Motor neuron (in vitro differentiated cells): Measurements from ENCODE around the gene F2RL1. TPM values are rescaled to one million over a fixed set of nuclear protein-coding genes. Genes with fewer than 3 reads are reported as not detected.
"Not testable (repeated sequence)": the region's sequence is repeated elsewhere in the genome, so short reads cannot be mapped to it uniquely, and the experiment has no call there.

ENCODE experiments used
- ATAC-seq, 8 experiments: fragments of 200-7000 bp; cut with Tn5 transposase; replicated peaks in 6 of 8; 2 replicates each; pipeline ENCODE4 v1.8.0; 2021; ENCODE audit warnings: mild to moderate bottlenecking in 8 of 8, moderate library complexity in 8 of 8
- H3K27ac ChIP-seq, 2 donors: fragments of 250-450 bp; sonication (Bioruptor Pico); 2 replicates each; pipeline ENCODE4 v1.9.0; 2021; ENCODE audit warnings: antibody characterized with exemption in 2 of 2, mild to moderate bottlenecking in 2 of 2, moderate library complexity in 1 of 2
- H3K4me1 ChIP-seq, 2 donors: fragments of 250-450 bp; sonication (Bioruptor Pico); replicated peaks in 1 of 2; 2 replicates each; pipeline ENCODE4 v1.6.1; 2021; ENCODE audit warnings: antibody characterized with exemption in 2 of 2, mild to moderate bottlenecking in 2 of 2, moderate library complexity in 1 of 2
- H3K4me3 ChIP-seq, 5 donors: fragments of 250-450 bp; sonication (Bioruptor Pico); 2 replicates each; pipeline ENCODE4 v1.9.0; 2021; ENCODE audit warnings: antibody characterized with exemption in 5 of 5, mild to moderate bottlenecking in 5 of 5, moderate library complexity in 4 of 5
- WGBS, 10 experiments: fragments of 450-650 bp; shearing (Covaris generic); methylation state at CpG; one replicate each; pipeline ENCODE4 v1.0.0; 2022; 5-methylcytosine and 5-hydroxymethylcytosine counted together
- in situ Hi-C, 9 experiments: fragments of 400-800 bp; cut with MboI; loops; one replicate each; pipeline ENCODE4 v1.15.0; 2021; ENCODE audit warnings: low sequenced_read_pairs in 9 of 9, low pct_unique_long_range_greater_than_20kb in 2 of 9; ENCODE audit not compliant: unreplicated experiment in 9 of 9
- total RNA-seq, 8 experiments: library from RNA; unstranded; fragments of 300-600 nt; gene quantifications; 2 replicates each; pipeline versions ENCODE4 v1.2.3 to v1.2.4, GENCODE V29; 2022

Gene F2RL1
- total RNA-seq, 8 experiments from 2014 or later = 0.18 to 17.4 (median 3.0) TPM; not detected in 1

DNA sequence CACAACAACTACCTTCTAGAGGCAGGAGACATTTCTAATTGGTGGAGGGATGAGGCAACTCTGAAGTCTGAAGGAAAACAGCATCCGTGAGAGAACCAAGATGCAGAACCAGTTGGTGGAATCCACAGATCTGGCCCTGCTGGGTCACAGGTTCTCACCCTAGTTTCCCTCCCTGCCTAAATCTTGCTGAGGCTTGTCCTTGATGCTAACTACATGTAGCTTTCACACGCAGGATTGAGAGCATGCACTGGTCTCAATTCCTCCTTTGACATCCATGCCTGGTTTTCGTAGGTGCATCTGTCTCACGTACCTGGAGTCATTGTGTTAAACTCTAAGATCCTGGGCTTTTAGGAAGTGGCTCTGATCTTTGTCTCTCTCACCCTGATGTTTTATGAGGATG lies 9.7 kb upstream of the F2RL1 start:
- ATAC-seq = no peak
- peak overlapping the region in 1 of 2 donors; percentile 89 for H3K27ac ChIP-seq
- WGBS, 10 experiments = 60 to 100% (median 96%) methylated on average over 1 to 4 of the region's 4 CpGs; no CpG with 5 or more reads in 1 of the 10 experiments
- no peak overlapping the region for H3K4me3 ChIP-seq
- H3K4me1 ChIP-seq = peaks cover 29 to 33% of the 10 kb centered on the region in 2 donors
- in situ Hi-C loops = no loop called here

DNA sequence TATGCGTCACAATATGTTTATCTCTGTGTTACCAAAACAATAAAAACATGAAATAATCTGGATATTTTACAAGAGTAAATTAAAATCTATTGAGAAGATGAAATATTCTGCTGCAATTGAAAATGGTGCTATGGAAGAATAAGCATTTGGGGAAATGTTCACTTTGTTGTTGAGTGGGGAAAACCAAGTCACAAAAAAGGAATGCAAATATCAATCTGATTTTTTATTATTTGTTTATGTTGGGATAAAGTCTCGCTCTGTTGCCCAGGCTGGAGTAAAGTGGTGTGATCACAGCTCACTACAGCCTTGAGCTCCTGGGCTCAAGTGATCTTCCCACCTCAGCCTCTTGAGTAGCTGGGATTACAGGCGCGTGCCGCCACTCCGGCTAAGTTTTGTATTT lies 8.6 kb upstream of the F2RL1 start:
- in situ Hi-C loops = no loop called here
- ATAC-seq = no peak

DNA sequence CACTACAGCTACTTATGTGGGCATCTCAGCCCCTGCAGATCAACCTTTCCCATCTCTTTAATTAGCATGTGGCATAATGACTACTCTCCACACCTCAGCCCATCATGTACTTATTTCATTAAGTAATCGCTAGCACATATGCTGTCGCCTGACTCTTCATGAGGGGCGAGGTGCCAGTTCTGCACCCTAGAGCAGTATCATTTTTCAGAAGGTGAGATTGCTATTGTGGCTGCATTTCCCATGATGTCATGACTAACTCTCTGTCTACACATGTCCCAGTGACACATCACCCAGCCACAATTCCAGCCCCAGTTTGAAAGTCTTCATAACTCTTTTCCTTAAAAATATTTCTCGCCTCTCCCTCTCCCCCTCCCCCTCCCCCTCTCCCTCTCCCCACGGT lies 7.6 kb upstream of the F2RL1 start:
- Histone ChIP-seq H3K27ac (no peak overlapping the region), H3K4me3 (no peak overlapping the region), H3K4me1 (peaks cover 20 to 24% of the 10 kb centered on the region in 2 donors)
- ATAC-seq = no peak
- 90 to 100% (median 91%) methylated on average over 2 to 3 of the region's 5 CpGs; no CpG with 5 or more reads in 7 of the 10 experiments for WGBS, 10 experiments
- in situ Hi-C loops = no loop called here

More for the DNA sequence above, 8.6 kb upstream of the F2RL1 start:
- WGBS, 10 experiments = 43 to 100% (median 89%) methylated on average over 1 to 6 of the region's 6 CpGs; no CpG with 5 or more reads in 2 of the 10 experiments
- Histone ChIP-seq H3K27ac (no peak overlapping the region), H3K4me1 (peaks cover 29 to 33% of the 10 kb centered on the region in 2 donors), H3K4me3 (no peak overlapping the region)

DNA sequence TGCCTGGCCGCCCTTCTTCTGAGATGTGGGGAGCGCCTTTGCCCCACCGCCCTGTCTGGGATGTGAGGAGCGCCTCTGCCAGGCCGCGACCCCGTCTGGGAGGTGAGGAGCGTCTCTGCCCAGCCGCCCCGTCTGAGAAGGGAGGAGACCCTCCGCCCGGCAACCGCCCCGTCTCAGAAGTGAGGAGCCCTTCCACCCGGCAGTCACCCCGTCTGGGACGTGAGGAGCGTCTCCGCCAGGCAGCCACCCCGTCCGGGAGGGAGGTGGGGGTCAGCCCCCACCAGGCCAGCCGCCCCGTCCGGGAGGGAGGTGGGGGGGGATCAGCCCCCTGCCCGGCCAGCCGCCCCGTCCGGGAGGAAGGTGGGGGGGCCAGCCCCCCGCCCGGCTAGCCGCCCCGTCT lies 6.6 kb upstream of the F2RL1 start:
- ATAC-seq, H3K27ac ChIP-seq, in situ Hi-C loops, H3K4me3 ChIP-seq: not testable (repeated sequence)
- WGBS, 10 experiments = 100% methylated on average over 1 of the region's 32 CpGs; no CpG with 5 or more reads in 9 of the 10 experiments
- peaks cover 13 to 16% of the 10 kb centered on the region in 2 donors for H3K4me1 ChIP-seq

DNA sequence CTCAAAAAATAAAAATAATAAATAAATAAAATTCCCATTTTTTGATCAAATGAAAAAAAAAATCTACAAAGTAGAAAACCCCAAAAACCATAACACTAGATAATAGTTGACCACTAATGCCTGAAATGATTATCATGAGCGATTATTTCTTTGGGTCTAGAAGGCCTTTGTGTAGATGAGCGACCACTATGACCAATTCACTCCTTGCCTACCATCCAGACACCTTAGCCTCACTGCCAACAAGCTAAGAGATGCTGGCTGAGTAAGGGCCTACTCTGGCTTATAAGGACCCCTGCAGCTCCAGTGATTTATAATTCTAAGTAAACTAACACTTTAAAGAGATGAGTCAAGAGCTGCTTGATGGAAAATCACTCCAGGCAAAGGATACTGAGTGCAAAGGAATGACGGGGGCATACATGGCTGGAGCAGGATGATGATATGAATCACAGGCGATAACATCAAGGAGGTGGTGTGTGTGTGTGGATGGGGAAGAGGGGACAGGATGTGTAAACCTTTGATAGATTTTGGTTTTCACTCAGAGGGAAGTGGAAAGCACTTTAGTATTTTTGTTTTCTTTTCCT lies 4.8 kb upstream of the F2RL1 start:
- WGBS, 10 experiments = 12 to 100% (median 89%) methylated on average over 1 to 4 of the region's 4 CpGs
- no peaks in the 10 kb centered on the region for H3K4me1 ChIP-seq
- no peak overlapping the region for H3K27ac ChIP-seq
- ATAC-seq = peak in 3 of 8 experiments; percentile 40 to 63 (median 45)
- in situ Hi-C loops = no loop called here
- no peak overlapping the region for H3K4me3 ChIP-seq

DNA sequence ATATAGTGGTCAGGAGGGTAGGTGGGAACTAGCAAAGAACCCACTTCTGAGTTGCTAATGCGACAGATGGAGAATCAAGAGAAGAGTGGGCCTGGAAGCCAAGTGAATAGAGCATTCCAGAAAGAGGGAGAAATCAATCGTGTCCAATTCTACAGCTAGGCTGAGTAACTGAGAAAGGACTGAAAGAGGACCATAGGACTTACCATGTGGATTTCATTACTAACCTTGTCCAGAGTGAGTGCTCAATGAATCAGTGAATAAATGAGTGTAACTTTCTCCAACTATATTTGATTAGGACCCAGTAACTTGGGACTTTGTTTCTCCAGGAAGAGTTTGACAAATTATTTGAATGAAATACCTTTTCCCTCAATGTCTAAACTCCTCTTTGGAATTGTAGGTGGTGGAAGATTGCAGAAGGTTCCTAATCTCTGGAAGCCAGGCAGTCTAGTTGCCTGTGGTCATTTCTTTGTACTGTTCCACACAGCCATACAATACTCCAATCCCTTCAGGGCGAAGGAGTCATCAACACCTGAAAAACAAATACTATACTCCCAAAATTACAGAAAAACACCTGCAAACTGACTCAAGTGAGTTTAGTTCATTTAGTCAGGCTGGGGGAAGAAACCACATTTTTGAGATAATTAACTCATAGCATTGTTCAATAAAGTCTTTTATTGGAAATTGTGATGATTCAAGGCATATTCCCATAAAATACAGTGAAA lies 2.6 kb upstream of the F2RL1 start:
- H3K4me3 ChIP-seq = no peak overlapping the region
- no peak overlapping the region for H3K27ac ChIP-seq
- ATAC-seq = no peak
- 33 to 100% (median 89%) methylated on average over 1 to 3 of the region's 3 CpGs; no CpG with 5 or more reads in 2 of the 10 experiments for WGBS, 10 experiments
- H3K4me1 ChIP-seq = peaks cover 0 to 3% of the 10 kb centered on the region in 2 donors
- in situ Hi-C loops = no loop called here

DNA sequence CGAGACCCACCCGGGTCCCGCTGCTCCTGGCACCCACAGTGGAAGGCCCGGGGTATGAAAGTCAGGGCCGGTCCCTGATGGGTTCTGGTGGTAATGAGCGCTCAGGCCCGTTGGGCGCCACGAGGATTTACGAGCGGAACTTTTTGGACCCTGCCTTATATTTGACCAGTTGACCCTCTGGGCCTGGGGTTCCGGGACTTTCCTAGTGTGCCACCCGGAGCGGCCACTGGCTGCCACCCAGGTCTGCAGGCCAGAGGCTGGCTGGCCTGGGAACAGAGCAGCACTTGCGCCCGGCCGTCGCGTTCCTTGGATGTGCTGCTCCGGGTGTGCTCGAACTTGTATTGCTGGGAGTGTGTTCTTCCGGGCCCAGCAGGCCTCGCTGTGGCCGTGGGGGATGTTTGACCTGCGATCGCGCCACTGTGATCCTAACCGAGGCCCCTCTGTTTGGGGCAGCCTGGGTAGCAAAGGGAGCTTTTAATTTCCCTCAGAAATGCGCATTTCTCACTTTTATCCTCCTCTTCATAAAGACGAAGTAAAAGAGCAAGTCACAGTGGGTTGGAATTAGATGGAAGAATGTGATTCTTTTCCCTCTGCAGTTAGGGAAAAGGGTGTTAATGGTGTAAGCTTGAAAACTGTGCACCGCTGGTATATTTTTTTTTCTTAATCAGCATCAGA lies 1.2 kb downstream of the F2RL1 start:
- ATAC-seq = peak in 5 of 8 experiments; percentile 24 to 46 (median 33)
- Histone ChIP-seq H3K4me1 (peaks cover 0 to 3% of the 10 kb centered on the region in 2 donors), H3K4me3 (peak overlapping the region; percentile 50 to 78 (median 62)), H3K27ac (no peak overlapping the region)
- WGBS, 10 experiments = 13 to 71% (median 35%) methylated on average over 1 to 9 of the region's 31 CpGs; no CpG with 5 or more reads in 2 of the 10 experiments
- in situ Hi-C loops = no loop called here

DNA sequence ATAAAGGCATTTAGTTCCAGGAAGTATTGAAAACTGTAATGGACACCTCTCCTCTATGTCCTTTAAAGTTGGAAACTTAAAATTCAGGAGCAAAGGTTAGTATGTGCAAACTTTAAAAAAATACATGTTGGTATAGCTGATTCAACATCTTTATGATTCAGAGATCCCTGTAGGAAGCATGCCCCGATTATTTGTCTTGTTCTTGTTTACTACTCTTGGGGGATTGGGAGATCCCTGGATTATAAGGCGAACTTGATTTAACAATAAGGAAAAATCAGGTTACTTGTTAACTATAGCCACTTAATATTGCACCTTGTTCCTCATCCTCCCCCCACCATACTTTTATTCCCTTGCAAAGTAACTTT lies 1.7 kb downstream of the F2RL1 start:
- WGBS, 10 experiments = 15 to 92% (median 40%) methylated on average over 2 of the region's 2 CpGs; no CpG with 5 or more reads in 4 of the 10 experiments
- Histone ChIP-seq H3K4me1 (peaks cover 0 to 3% of the 10 kb centered on the region in 2 donors), H3K4me3 (peak overlapping the region in 3 of 5 donors; percentile 5 to 78 (median 50)), H3K27ac (no peak overlapping the region)
- ATAC-seq = no peak
- in situ Hi-C loops = no loop called here

DNA sequence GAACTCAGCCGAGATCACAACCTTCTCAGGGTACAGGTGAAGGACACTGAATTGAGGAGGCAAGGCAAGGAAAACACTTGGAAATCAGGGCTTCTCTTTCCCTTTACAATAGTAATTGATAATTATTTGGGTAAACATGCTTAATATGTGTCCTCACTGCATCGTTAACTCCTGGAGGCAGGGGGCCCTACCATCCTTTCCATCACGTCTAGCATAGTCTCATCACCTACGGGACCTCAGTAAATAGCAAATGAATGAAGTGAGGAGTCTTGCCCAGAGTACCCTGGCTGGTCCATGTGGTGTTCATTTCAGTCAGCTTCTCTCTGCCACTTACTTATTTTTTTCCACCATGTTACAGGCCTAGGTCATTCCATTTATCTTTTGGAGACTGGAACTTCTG lies 2.3 kb downstream of the F2RL1 start:
- in situ Hi-C loops = no loop called here
- 0 to 83% (median 51%) methylated on average over 1 to 4 of the region's 4 CpGs; no CpG with 5 or more reads in 1 of the 10 experiments for WGBS, 10 experiments
- ATAC-seq = no peak
- Histone ChIP-seq H3K27ac (no peak overlapping the region), H3K4me1 (peaks cover 0 to 3% of the 10 kb centered on the region in 2 donors), H3K4me3 (no peak overlapping the region)

DNA sequence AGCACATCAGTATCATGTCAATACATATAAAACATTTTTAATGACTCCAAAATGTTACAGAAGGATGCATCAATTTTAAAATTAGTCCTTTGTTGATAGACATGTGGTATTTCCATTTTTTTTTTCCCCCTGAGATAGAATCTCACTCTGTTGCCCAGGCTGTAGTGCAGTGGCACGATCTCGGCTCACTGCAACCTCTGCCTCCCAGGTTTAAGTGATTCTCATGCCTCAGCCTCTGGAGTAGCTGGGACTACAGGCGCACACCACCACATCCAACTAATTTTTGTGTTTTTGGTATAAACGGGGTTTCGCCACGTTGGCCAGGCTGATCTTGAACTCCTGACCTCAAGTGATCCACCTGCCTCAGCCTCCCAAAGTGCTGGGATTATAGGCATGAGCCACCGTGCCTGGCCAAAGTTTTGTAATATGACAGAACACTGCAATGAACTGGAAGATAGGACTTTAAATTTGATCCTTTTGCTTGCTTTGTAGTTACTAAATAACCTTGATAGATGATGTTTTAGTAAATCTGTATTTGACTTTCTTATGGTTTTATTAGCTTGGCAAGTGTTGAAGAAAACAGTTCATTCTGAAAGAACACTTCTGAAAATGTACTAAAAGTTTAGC lies 3.4 kb downstream of the F2RL1 start:
- not testable (repeated sequence) for ATAC-seq

DNA sequence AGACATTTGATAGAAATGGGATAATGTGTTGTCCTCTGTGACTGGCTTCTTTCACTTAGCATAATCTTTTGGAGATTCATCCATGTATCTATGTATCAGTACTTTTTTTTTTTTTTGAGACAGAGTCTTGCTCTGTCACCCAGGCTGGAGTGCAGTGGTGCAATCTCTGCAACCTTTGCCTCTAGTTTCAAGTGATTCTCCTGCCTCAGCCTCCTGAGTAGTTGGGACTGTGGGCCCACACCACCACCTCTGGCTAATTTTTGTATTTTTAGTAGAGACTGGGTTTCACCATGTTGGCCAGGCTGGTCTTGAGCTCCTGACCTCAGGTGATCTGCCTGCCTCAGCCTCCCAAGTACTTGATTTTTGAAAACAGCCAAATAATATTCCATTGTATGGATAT lies 7.6 kb downstream of the F2RL1 start:
- H3K4me1 ChIP-seq, in situ Hi-C loops: not testable (repeated sequence)

More for the DNA sequence above, 3.4 kb downstream of the F2RL1 start:
- 56 to 100% (median 87%) methylated on average over 1 to 6 of the region's 7 CpGs; no CpG with 5 or more reads in 2 of the 10 experiments for WGBS, 10 experiments
- H3K4me1 ChIP-seq, H3K4me3 ChIP-seq, in situ Hi-C loops, H3K27ac ChIP-seq: not testable (repeated sequence)

DNA sequence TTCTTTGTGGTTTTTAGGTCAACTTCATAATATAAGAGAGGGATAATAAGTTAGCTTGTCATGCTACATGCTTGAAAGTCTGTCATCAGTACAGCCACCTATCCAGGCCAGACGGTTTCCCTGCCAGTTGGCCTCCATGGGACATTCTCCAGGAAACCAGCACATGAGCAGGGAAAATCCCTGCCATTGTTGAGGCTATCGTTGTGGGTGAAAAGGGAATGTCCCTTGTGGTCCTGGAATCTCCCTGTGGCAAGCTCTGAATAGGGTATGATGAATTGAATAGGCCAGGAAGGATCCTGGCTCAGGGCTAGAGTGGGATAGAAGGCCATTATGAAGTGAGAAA lies 12.3 kb downstream of the F2RL1 start:
- Histone ChIP-seq H3K27ac (no peak overlapping the region), H3K4me3 (no peak overlapping the region), H3K4me1 (peaks cover 0 to 7% of the 10 kb centered on the region in 2 donors)
- in situ Hi-C loops = no loop called here
- 0 to 100% (median 46%) methylated on average over 1 to 2 of the region's 2 CpGs; no CpG with 5 or more reads in 2 of the 10 experiments for WGBS, 10 experiments
- ATAC-seq = peak in 5 of 8 experiments; percentile 32 to 71 (median 52)

More for the DNA sequence above, 7.6 kb downstream of the F2RL1 start:
- H3K4me3 ChIP-seq, H3K27ac ChIP-seq, ATAC-seq: not testable (repeated sequence)

DNA sequence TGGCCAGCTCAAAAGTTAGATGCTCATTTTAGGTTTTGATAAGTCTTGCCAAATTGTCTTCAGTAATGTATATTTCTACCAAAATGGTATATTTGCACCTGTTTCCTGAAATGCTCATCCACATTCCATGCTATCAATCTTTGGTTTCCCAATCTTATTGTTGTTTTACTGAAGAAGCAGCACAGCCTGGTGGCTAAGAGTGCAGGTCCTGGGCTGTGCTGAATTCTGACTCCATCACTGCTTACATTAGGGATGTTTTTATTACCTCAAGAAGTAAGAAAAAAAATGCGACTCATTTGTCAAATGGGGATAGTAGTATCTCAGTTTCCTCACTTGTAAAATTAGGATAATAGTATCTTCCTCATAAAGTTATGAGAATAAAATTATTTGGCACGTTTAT lies 17.4 kb downstream of the F2RL1 start:
- in situ Hi-C loops = no loop called here
- WGBS, 10 experiments = 38 to 100% (median 93%) methylated on average over 1 to 2 of the region's 2 CpGs; no CpG with 5 or more reads in 2 of the 10 experiments
- Histone ChIP-seq H3K27ac (no peak overlapping the region), H3K4me3 (no peak overlapping the region), H3K4me1 (peaks cover 4 to 5% of the 10 kb centered on the region in 2 donors)
- ATAC-seq = no peak
